GM12892 (cell line): ENCODE results near the gene PSKH1.

Source experiments
- POLR2A ChIP-seq: IDR thresholded peaks from 2 replicates; pipeline ENCODE4 v1.6.1; 2011; ENCODE audit warnings: low read depth, low read length, control low read depth
- POLR2AphosphoS5 ChIP-seq: IDR thresholded peaks from 2 replicates; pipeline ENCODE4 v1.6.1; 2011; ENCODE audit warnings: low read depth, low read length, control low read depth

DNA sequence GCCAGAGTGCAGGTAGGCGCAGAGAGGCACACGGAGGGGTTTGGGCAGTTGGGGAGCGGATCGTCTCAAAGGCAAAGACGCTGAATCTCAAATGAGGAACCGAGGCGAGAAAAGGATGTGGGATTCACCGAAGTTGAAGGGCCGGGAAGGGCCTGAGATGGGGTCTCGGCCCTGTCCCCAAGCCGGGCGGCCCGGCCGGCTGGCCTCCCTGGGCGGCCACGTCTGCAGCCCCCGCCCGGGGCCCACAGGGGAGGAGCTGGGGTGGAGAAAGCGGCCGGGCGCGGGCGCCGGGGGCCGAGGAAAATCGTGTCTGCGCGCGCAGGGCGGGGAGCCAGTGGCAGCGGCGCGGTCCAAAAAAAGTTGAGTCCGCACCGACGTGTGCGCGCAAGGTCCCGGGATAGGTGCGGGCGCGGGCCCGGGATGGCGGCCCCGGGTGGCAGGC is 74.9 kb downstream of the PSKH1 start:
- TF ChIP-seq POLR2AphosphoS5: no peak
- no peak for TF ChIP-seq POLR2A
